GM19468 (cell line): ENCODE data around the gene INHBC.

Source experiments
- ATAC-seq: cut with Tn5 transposase; IDR thresholded peaks from one replicate; pipeline ENCODE4 v1.9.1; 2021; ENCODE audit warnings: mild to moderate bottlenecking, moderate library complexity, moderate number of reproducible peaks; ENCODE audit not compliant: unreplicated experiment; ENCODE audit errors: extremely low read depth

The INHBC gene

DNA sequence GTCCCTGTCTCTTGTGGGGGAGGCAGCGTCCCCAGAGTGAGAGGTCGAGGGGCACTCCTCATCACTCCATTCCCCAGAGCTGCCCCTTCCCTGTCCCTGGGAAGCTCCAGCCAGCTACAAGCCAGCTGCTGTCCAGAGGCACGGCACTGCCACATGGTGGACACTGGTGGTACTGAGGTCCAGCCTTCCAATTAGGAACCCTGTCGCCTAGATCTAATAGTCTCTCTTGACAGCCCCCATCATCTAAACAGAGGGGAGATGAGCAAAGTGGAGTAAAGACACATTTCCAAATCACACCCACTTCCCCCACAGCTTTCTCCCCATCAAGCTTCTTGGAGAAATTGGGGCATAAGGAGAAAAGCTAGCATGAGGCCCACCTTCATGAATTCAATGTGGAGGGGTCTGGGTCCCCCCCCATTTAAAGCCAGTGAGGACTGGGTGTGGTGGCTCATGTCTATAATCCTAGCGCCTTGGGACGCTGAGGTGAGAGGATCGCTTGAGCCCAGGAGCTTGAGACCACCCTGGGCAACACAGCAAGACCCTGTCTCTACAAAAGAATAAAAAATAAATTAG, 18.4 kb downstream of the INHBC start:
- no peak for ATAC-seq

DNA sequence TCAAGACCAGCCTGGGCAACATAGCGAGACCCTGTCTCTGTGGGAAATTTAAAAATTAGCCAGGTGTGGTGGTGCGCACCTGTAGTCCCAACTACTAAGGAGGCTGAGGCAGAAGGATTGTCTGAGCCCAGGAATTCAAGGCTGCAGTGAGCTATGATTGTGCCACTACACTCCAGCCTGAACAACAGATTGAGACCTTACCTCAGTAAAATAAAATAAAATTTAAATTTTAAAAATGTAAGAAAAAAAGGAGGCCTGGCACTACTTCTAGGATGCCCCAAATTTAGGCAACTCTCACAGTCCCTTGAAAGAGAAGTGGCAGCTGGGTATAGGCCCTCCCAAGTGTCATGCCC, 19.6 kb downstream of the INHBC start:
- no peak for ATAC-seq

DNA sequence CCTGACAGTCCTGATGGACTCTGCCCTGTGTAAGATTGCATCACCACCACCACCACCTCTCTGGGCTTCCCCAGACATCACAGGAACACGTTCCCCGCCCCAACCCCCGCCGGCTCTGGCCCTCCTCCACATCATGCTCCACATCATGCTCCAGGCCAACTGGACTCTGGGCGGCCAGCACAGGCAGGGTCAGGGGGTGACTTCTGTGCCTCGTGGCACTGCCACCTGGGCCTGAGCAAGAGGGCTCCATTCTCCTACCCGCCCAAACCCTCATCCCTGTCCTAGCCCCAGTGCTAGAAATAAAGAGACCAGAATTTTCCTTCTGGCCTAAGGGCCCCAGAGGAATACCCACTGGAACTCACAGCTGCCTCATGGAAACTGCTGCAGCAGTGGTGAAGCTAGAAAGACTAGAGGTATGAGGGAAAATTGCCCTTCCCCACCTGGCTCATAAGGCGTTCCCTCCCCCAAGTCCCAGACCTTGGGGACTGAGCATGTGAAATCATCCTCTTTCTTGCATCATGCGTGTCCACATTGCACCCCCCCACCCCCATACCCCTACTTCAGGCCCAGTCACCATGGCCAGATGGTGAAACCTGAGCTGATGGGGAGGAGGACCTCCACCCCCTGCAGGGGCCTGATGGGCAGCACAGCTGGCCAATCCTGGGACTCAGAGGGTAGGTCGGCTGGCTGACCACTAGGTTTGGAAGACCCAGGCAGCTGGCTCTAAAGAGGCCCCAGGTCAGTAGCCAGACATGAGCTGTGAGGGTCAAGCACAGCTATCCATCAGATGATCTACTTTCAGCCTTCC, 20.2 kb downstream of the INHBC start, which contains the start of gene INHBE:
TSS of gene INHBE (plus strand) at position 742 of the 808 bp plus-strand sequence. CDS start 230 bp downstream, outside the sequence.
- no peak for ATAC-seq

DNA sequence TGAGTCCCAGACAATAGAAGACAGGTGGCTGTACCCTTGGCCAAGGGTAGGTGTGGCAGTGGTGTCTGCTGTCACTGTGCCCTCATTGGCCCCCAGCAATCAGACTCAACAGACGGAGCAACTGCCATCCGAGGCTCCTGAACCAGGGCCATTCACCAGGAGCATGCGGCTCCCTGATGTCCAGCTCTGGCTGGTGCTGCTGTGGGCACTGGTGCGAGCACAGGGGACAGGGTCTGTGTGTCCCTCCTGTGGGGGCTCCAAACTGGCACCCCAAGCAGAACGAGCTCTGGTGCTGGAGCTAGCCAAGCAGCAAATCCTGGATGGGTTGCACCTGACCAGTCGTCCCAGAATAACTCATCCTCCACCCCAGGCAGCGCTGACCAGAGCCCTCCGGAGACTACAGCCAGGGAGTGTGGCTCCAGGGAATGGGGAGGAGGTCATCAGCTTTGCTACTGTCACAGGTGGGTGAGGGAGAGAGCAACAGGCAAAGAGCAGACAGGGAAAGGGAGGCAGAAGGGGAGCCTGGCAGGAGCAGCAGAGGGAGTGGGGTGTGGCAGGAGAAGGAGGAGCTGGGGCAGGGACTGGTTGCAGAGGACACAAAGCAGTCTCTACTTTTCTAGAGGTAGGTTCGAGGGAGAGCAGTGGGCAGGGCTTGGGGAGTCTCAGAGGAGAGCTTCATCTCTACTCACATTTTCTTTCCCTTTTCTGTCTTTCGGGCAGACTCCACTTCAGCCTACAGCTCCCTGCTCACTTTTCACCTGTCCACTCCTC, 21.0 kb downstream of the INHBC start:
- no peak for ATAC-seq

DNA sequence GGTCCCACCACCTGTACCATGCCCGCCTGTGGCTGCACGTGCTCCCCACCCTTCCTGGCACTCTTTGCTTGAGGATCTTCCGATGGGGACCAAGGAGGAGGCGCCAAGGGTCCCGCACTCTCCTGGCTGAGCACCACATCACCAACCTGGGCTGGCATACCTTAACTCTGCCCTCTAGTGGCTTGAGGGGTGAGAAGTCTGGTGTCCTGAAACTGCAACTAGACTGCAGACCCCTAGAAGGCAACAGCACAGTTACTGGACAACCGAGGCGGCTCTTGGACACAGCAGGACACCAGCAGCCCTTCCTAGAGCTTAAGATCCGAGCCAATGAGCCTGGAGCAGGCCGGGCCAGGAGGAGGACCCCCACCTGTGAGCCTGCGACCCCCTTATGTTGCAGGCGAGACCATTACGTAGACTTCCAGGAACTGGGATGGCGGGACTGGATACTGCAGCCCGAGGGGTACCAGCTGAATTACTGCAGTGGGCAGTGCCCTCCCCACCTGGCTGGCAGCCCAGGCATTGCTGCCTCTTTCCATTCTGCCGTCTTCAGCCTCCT, 21.6 kb downstream of the INHBC start:
- no peak for ATAC-seq

DNA sequence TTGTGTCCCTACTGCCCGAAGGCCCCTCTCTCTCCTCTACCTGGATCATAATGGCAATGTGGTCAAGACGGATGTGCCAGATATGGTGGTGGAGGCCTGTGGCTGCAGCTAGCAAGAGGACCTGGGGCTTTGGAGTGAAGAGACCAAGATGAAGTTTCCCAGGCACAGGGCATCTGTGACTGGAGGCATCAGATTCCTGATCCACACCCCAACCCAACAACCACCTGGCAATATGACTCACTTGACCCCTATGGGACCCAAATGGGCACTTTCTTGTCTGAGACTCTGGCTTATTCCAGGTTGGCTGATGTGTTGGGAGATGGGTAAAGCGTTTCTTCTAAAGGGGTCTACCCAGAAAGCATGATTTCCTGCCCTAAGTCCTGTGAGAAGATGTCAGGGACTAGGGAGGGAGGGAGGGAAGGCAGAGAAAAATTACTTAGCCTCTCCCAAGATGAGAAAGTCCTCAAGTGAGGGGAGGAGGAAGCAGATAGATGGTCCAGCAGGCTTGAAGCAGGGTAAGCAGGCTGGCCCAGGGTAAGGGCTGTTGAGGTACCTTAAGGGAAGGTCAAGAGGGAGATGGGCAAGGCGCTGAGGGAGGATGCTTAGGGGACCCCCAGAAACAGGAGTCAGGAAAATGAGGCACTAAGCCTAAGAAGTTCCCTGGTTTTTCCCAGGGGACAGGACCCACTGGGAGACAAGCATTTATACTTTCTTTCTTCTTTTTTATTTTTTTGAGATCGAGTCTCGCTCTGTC, 22.3 kb downstream of the INHBC start:
- ATAC-seq, result no peak

DNA sequence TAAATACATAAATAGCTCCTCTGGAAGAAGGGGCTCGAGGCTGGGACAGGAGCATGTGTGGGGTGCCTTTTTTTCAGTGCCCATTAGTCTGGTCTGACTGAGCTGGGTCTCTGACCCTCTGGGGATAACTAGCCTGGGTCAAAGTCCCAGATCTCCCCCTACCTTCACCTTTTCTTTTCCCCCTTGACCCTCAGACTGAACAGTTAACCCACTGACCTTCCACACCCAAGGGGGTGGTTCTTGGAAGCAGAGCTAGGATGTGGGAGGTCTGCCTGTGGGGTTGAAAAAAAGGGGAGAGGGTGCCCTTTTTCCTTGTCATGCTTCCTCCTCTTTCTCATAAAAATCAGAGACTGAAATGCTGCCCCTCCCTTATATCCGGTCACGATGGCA, 24.1 kb downstream of the INHBC start:
- no peak for ATAC-seq

DNA sequence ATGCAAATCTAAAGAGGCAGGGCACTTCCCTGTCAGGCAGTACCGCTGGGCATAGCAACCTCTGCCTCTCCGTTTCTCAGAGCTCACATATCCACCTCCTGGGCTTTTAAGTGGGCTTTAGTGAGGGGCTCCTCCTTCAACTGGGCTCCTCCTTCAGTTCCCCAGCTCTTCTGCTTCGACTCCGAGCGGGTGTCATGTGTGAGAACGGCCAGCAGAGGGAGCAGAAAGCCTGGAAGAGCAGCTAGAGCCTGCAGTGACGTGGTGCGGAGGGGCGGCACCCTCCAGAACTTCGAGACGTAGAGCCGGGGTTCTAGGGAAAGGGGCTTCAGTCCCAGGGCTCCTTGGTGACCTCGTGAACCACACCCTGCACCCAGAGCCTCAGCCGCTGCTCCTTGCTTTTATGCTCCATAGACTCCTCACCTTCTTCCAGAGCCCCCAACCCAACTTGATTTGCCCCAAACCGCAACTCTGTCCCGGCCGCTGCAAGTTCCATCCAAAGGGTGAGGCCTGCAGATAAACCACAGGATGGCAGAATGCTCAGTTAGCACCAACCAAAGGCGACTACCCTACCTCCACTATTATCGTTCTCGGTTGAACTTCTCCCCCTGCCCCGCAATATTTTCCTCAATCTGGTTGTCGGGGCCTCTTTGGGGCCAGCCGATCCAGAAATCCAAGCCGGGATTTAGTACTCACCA, 24.6 kb downstream of the INHBC start:
- peak; percentile 34 for ATAC-seq

DNA sequence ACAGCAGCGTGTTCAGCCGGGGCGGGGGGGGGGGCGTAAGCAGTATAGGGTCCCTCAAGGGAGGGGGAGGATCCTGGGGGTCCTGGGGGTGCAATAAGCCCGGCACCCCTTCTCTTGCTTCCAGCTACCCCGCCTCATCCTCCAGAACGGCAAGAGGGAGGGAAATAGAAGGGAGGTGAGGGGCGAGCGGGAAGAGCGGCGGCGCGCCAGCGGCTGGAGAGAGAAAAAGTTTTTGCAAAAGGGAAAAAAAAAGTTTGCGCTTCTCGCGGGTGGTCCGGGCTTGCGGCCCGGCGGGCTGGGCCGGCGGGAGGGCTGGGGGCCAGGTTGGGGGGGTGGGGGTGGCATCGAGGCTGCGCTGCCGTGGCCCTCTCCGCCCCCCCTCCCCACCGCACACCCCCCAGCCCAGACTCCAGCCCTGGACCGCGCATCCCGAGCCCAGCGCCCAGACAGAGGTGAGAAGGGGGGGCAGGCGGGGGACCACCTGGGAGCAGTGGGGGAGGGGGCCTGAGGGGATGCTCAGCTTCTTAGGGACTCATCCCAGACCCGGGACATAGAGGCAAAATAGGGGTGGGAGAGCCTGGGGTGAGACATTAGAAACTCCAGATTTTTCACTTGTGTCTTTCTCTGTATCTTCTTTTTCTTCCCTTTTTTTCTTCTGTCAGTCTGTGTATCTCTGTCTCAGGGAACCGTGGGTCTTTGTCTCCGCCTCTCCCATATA, 25.3 kb downstream of the INHBC start, which contains the start of gene GLI1:
TSS of gene GLI1 (plus strand) at position 36 of the 718 bp plus-strand sequence. CDS start 3,907 bp downstream, outside the sequence.
- no peak for ATAC-seq

DNA sequence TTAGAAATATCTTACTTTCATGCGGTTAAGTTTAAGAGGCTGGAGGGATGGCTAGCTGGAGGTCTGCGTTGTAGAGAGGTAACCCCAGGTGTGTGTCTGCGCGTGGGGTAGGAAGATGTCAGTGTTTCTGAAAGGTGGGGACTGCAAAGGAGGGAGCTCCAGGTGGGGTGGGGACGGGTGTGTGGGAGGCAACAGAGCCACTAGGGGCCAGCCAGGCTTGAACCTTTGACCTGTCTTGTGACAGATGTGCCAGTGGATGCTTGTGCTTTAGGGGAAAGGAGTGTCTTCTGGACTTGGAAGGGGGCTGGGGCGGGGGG, 25.8 kb downstream of the INHBC start:
- no peak for ATAC-seq

DNA sequence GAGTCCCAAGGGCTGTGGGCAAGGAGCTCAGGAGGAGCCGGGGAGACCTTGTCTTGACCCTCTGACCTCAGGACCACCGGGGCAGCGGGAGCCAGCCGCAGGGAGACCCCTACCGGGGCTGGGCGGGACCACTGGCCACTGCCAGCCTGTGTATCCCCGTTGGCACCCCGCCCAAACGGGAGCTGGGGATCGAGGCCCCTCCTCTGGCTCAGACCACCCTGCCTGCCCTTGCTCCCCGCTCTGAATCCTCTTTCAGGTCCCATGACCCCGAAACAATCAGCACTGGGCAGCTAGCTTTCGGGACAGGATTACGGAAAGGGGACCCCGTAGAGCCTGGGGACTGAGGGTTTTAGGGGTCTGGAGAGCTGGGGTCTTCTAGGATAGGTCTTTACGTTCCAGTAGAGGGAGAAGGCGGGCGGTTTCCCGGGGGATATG, 26.3 kb downstream of the INHBC start:
- ATAC-seq, result no peak

DNA sequence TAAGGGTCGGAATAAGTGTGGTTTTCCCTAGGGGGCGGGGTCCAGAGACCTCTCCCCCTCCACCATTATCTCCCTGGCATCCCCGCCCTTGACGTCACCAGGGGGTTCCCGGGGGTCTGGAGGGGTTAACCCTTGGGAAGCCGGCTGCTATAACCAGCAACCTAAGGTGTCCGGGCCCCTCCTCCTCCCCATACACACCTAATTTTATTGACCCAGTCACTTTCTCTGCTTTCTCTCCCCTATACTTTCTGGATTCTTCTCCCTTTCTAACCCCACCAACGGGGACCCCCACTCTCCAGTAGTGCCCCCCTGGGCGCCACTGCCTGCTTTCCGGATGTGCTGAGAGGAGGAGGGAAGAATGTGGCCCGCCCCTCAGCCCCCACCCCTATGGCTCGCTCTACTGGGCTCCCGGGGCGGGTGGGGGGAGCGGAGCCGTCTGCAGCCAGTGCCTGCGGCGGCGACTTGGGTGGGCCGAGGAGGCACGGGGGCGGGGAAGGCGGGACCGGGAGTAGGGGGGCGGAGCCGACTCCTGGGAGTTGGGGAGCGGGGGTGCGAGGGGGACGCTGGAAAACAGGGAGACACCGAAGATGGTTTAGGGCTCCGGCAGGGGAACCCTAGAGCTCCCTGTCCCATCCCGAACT, 26.8 kb downstream of the INHBC start:
- ATAC-seq, result no peak

DNA sequence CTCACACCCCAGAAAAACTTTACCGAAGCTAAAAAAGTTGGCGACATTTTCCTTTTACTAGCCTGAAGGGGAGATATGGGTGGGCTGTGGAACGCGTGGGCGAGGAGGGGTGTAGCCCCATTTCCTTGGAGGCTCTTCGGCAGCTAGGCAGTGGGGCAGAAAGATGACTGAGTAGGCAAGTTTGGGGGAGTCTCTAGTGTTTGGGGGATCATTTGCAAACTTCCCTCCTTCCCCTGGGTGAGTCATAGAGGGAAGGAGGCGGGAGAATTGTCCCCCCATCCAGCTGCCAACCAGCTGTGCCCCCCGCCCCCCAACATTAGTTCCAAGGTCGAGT, 27.3 kb downstream of the INHBC start:
- ATAC-seq, result no peak

DNA sequence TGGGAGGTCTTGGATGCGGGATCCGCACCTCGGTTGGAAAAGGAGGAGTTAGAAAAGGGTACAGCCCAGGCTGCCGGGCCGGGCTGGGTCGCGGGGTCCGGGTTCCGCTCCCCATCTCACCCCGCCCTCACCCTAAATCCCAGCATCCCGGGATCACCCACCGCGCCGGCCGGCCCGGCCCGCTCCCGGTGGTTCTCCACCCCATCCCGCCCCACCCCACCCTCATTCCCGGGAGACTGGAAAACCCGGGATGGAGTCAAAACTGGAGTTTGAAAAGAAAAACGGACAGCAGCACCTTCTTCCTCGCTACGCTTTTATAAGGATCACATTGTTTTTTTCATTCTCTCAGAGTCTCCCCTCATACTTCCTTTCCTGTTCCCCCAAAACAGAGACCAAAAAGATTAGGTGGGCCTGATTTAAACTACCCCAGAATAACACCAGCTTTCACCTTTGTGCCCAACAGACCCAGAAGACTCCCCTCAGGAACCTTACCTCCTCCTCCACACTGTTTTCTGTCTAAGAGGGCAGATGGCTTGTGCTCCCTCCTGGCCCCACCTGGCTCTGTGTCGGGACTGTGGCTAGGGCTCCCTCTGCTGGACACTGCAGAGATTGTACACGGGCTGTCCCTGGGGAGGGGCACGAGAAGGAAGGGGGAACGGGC, 27.8 kb downstream of the INHBC start:
- ATAC-seq, result peak; percentile 78

DNA sequence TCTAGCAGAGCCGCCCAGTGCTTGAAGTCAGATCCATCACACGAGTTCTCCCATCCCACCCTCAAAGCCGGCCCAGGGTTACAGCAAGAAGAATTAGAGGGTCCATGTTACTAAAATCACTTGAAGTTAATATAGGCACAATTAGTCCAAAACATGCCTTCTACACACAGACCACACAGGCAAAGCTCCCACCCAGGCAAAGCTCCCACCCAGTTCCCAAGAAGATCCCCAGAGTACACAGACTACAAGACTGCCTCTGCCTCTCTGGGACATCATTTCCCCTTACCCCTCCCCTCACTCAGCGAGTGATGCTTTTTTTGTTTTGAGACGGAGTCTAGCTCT, 28.3 kb downstream of the INHBC start:
- ATAC-seq, result no peak

DNA sequence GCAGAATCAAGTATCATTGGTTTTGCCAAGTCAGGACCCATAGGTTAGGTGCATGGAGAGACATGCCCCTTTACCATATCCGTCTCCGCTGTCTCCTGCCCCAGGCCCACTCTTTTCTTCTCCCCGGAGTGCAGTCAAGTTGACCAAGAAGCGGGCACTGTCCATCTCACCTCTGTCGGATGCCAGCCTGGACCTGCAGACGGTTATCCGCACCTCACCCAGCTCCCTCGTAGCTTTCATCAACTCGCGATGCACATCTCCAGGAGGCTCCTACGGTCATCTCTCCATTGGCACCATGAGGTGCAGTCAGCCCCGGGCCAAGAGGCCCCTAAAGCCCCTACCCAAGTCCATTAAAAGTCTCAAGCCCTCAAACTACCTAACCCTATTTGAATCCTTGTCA, 30.0 kb downstream of the INHBC start:
- ATAC-seq, result no peak

DNA sequence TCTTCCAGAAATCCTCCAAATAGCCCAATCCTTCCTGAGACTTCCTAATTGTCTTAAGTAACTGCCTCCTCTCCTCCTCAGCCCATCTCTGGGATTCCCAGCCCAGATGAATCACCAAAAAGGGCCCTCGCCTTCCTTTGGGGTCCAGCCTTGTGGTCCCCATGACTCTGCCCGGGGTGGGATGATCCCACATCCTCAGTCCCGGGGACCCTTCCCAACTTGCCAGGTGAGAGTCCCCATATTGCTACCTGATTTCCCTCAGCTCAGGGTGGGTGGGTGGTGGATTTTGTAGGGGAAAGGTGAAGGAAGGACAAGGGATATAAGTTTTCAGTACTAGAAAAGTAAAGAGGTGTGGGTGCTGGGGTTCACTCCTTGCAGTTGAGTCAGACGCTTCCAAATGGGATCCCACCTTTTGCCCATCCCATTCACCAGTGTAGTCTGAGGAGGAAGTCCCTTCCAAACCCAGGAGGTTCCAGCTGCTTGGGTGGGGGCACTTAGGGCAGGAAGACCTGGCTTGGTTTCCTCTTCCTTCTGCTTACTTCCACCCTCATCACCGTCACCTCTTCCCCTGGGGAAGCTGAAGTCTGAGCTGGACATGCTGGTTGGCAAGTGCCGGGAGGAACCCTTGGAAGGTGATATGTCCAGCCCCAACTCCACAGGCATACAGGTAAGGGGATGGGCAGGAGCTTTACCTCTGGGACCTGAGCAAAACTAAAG, 30.6 kb downstream of the INHBC start:
- ATAC-seq, result no peak
